Activated T-cell treated with anti-CD3 and anti-CD28 coated beads, Interleukin-2, amount 50 U/mL, for 72 hours (primary cell): ENCODE results near the gene NKX2-1. TPM values are rescaled to one million over a fixed set of nuclear protein-coding genes. Genes with fewer than 3 reads are reported as not detected.
A peak's percentile ranks its signal among the peaks of the same experiment; 100 is the strongest.
"Not testable (repeated sequence)": the region's sequence is repeated elsewhere in the genome, so short reads cannot be mapped to it uniquely, and the experiment has no call there.

ENCODE experiments used
- ATAC-seq, 2 donors: fragments of 150-1000 bp; cut with Tn5 transposase; replicated peaks in 1 of 2; 2 replicates each; pipeline ENCODE4 v1.10.0; 2021; ENCODE audit warnings: moderate library complexity in 2 of 2, mild to moderate bottlenecking in 1 of 2
- DNase-seq, 2 donors: peaks; one replicate each; pipeline ENCODE4 v3.0.0; 2021 to 2022; ENCODE audit warnings: mixed read lengths in 1 of 2
- H3K27ac Mint-ChIP-seq: one replicate; pipeline ENCODE4 v1.8.0; 2022; ENCODE audit warnings: mild to moderate bottlenecking, moderate library complexity, mixed read lengths
- H3K27me3 Mint-ChIP-seq: one replicate; pipeline ENCODE4 v1.8.0; 2022; ENCODE audit warnings: low read depth, mixed read lengths
- H3K36me3 Mint-ChIP-seq, 2 donors: one replicate each; pipeline ENCODE4 v1.8.0; 2022; ENCODE audit warnings: mixed read lengths in 2 of 2, mild to moderate bottlenecking in 1 of 2; ENCODE audit not compliant: insufficient read depth in 2 of 2
- H3K4me1 Mint-ChIP-seq: one replicate; pipeline ENCODE4 v1.8.0; 2022; ENCODE audit warnings: low read depth, mixed read lengths
- H3K4me3 Mint-ChIP-seq, 2 donors: one replicate each; pipeline ENCODE4 v1.8.0; 2022; ENCODE audit warnings: mild to moderate bottlenecking in 2 of 2, mixed read lengths in 2 of 2, moderate library complexity in 2 of 2
- H3K9me3 Mint-ChIP-seq, 2 donors: one replicate each; pipeline ENCODE4 v1.8.0; 2022; ENCODE audit warnings: mixed read lengths in 2 of 2
- total RNA-seq, 2 donors: library from RNA; stranded (reverse); gene quantifications; one replicate each; pipeline ENCODE4 v1.2.3, GENCODE V29; 2022

Gene NKX2-1
- not detected for total RNA-seq

DNA sequence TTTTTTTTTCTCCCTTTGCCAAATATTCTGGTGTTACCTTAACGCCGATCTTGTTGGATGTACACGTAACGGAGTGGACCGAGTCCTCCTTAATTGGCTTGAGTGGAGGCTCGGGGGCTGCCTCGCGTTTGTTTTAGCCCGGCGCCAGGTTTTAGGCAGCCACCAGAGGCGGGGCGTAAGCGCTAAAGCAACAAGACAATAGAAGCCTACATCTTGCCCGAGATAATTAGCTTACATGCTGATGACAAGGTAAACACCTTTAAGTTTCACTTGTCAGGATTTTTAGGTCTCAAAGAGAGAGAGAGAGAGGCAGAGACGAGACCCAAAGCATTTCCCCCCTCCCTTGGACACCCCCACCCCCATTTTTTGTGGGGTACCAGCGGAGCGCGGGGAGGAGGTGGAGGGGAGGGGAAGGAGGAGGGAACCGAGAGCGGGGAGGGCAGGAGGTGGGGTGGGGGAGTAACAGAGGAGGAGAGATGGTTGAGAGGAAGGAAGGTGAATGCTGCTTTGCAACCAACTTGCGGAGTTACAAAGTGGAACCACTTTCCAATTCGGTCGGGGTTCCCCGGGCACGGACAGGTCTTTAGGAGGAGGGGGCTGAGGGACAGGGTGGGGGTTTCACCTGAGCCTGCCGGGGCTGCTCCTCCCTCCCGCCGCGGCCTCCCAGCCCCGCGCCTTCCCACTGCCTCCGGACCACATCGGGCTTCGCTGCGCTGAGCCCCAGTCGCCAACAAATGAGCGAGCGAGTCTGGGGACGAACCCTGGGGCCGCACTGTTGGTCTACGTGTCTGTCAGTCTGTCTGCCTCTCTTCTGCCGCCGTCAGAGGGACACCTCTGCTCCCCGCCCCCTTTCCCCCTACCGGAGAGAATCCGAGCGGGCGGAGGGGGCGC lies at the start of gene NKX2-1:
Gene NKX2-1, minus strand, starts transcription at position 802 of the 891 bp plus-strand sequence. Its CDS starts 103 bp downstream, at position 699.
- Mint-ChIP-seq H3K27ac (no peak within 1 kb of the TSS), H3K4me3 (peak within 1 kb of the TSS; percentile 75 to 77), H3K4me1 (peaks cover 23% of the 10 kb centered on the region), H3K27me3 (peaks cover 65% of the 10 kb centered on the region), H3K9me3 (no peaks in the 10 kb centered on the region), H3K36me3 (peaks cover 3% of the 10 kb centered on the region in 2 donors)
- peak in 1 of 2 donors; percentile 15 for ATAC-seq
- no peak for DNase-seq

- Mint-ChIP-seq H3K27me3 (peaks cover 28% of the 10 kb centered on the region), H3K27ac (no peak overlapping the region), H3K4me3 (no peak overlapping the region), H3K36me3 (no peaks in the 10 kb centered on the region), H3K9me3 (no peaks in the 10 kb centered on the region), H3K4me1 (no peaks in the 10 kb centered on the region)
- ATAC-seq (no peak), DNase-seq (peak; percentile 32 to 39)
Measured at GRCh38 chr14:36556811-36557433, 36.9 kb upstream of the NKX2-1 start.

DNA sequence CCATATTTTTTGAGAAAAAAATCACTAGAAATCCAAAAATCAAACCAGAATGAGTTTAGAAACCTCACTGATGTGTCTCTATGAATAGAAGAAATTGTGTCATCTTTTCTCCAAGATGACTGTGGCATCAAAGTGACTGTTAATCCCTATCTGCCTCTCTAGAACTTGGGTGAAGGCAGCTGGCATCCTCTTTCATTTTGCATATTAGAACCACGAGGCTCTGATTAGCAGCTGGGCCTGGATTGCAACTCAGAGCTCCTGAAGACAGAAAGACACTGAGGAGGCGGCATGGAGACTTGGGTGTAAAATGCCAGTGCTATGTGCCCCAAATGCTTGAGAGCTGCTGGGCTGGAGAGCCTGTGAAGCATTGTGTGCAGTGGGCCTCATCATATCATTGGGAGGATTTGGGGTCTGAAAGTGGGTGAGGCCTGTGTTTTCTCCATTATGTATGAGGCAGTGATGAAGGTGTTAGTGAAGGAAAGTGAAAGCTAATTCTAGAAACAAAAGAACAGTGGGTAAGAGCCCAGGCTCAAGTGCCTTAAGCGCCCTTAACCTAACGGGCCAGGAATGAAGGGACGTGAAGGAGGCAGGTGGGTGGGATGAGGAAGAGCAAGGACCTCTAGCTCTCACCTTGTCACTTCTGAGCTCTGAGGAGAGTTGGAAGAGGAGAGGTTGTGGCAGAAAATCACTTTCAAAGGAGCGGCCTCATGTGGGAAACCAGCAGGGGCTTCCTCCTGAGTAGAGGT lies 36.1 kb upstream of the NKX2-1 start:
- no peak overlapping the region for H3K4me3 Mint-ChIP-seq
- DNase-seq (no peak), ATAC-seq (no peak)
- H3K4me1 Mint-ChIP-seq, result no peaks in the 10 kb centered on the region
- no peak overlapping the region for H3K27ac Mint-ChIP-seq
- H3K36me3 Mint-ChIP-seq, result no peaks in the 10 kb centered on the region
- H3K27me3 Mint-ChIP-seq, result peaks cover 23% of the 10 kb centered on the region
- no peaks in the 10 kb centered on the region for H3K9me3 Mint-ChIP-seq

DNA sequence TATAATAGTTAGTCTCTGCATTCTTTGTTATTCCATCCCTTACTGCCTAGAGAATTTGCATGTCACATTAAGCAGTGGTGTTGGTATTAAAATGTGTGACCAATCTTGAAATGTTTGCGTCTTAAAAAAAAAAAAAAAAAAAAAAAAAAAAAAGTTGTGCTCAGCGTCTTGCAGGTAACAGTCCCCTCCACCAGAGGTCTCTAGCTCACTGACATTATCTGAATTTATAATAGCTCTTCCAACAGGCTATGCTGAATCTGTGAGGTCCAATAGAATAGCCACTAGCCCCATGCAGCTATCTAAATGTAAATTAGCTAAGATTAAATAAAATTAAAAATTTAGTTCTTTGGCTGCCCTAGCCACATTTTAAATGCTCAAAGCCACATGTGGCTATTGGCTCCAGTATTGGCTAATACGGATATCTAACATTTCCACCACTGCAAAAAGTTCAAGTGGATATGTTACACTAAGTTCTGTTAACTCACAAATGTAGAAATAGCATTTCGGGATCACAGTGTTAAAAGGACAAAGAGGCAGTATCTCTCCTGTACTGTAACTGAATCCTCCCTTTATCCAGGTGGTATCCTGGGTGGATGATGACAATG lies 33.7 kb upstream of the NKX2-1 start:
- DNase-seq (peak; percentile 1 to 3), ATAC-seq (no peak)
- Mint-ChIP-seq H3K9me3 (no peaks in the 10 kb centered on the region), H3K36me3 (no peaks in the 10 kb centered on the region), H3K27me3 (peaks cover 10% of the 10 kb centered on the region), H3K4me1 (no peaks in the 10 kb centered on the region), H3K4me3 (no peak overlapping the region), H3K27ac (no peak overlapping the region)

DNA sequence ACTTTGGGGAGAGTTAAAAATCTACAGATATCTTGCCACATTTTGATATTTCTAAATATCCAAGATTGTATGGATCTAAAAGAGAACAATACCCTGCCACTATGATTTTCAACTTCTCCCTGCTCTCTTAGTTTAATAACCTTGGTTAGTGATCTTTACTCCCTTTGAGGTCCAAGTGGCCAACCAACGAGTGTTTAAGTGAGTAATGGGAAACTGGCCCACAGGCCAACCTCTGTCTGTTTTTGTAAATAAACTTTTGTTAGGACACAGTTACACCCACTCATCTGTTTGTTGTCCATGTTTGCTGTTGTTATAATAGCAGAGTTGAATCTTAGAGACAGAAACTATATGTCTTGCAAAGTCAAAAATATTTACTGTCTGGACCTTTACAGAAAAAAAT lies 30.9 kb upstream of the NKX2-1 start:
- peaks cover 17% of the 10 kb centered on the region for H3K27me3 Mint-ChIP-seq
- no peaks in the 10 kb centered on the region for H3K9me3 Mint-ChIP-seq
- no peaks in the 10 kb centered on the region for H3K36me3 Mint-ChIP-seq
- H3K4me1 Mint-ChIP-seq, result no peaks in the 10 kb centered on the region
- ATAC-seq (no peak), DNase-seq (no peak)
- no peak overlapping the region for H3K27ac Mint-ChIP-seq
- no peak overlapping the region for H3K4me3 Mint-ChIP-seq

GRCh38 chr14:36544280-36544679 lies 24.2 kb upstream of the NKX2-1 start:
- H3K27ac Mint-ChIP-seq, H3K4me1 Mint-ChIP-seq, H3K36me3 Mint-ChIP-seq, H3K9me3 Mint-ChIP-seq, DNase-seq, H3K4me3 Mint-ChIP-seq, ATAC-seq: not testable (repeated sequence)
- peaks cover 11% of the 10 kb centered on the region for H3K27me3 Mint-ChIP-seq

DNA sequence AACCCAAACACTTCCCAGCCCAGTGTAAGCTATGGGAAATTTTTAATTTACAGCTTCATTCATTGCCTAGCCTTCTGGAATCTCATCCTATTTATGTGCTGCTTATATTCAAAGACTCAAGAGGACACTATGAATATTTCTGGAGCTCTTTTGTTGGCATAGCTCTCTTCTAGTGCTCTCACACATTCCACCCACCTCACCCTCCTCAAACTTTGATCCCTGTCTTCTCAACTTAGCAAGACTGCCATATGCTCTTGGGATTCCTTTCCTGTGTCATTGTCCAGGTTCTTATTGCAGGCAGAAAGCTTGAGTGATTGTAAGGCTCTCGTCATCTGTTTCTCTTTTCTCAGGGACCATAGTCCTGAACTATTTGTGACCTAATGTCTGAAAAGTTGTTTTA lies 18.0 kb upstream of the NKX2-1 start:
- Mint-ChIP-seq H3K9me3 (peaks cover 2 to 7% of the 10 kb centered on the region in 2 donors), H3K4me3 (no peak overlapping the region), H3K27me3 (peaks cover 26% of the 10 kb centered on the region), H3K27ac (no peak overlapping the region), H3K36me3 (no peaks in the 10 kb centered on the region), H3K4me1 (no peaks in the 10 kb centered on the region)
- DNase-seq (no peak), ATAC-seq (no peak)

- Mint-ChIP-seq H3K27me3 (peaks cover 59% of the 10 kb centered on the region), H3K36me3 (peaks cover 0 to 10% of the 10 kb centered on the region in 2 donors), H3K9me3 (peaks cover 7 to 10% of the 10 kb centered on the region in 2 donors), H3K4me3 (no peak overlapping the region), H3K4me1 (peaks cover 11% of the 10 kb centered on the region), H3K27ac (no peak overlapping the region)
- no peak for DNase-seq
- ATAC-seq, result no peak
Measured at GRCh38 chr14:36529062-36529461, 9.0 kb upstream of the NKX2-1 start.

DNA sequence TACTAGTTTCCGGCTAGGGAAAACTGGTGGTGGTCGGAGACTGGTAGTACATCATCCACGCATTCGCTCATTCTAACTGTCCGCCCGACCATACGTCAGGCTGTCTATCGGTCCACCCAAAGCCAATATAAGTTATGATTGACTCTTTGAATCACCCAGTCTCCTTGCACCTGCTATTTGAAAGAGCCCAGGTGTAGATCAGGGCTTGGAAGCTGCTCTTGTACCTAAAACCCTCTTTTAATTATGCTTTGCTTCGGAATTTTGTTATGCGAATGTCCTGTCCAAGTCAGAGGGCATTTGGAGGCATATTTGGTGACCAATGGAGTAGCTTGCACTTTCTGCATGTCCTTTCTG lies 5.7 kb upstream of the NKX2-1 start:
- H3K27me3 Mint-ChIP-seq, result peaks cover 86% of the 10 kb centered on the region

DNA sequence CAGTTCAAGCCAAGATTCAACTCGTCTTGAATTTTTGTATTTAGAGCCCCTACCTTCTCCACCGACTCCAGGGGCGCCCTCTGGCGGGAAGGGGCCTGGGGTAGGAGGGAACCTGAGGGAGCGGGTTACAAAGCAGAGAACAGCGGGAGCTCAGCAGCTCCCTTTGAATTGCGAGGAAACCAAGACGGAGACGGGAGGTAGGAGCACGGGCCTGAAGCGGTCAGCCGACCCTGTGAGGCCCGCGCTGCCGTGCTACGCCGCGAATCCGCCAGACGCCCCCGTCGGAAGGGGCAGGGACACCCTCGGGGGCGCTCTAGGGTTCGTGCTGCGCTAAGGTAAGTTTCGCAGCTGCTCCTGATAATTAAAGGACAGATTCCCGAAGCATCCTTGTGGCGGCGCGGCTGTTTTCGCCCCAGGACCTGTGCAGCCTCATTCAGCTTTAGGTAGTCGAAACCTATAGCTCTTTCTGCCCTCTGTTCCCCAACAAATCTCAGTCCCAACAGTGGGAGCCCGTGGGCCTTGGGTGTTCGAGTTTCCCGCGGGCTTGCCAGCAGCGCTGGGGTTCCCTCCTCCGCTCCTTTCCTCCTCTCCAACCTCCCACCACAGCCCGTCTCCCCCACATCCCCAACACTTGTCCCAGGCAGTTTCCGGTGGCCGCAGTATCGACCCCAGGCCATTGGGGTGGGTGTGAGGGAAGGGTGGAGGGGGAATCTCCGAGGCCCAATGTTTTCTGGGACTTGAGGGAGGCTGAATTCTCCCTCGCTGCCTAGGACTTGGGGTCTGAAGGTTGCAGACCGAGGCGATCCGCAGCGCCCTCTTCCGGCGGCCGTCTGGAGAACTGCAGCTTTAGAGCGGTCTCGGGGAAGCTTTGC lies 5.1 kb upstream of the NKX2-1 start:
- H3K27ac Mint-ChIP-seq, result no peak overlapping the region
- peak; percentile 52 to 58 for DNase-seq
- H3K4me3 Mint-ChIP-seq, result peak overlapping the region in 1 of 2 donors; percentile 50
- peaks cover 7 to 10% of the 10 kb centered on the region in 2 donors for H3K9me3 Mint-ChIP-seq
- peak; percentile 38 to 52 for ATAC-seq
- H3K36me3 Mint-ChIP-seq, result peaks cover 0 to 13% of the 10 kb centered on the region in 2 donors
- H3K27me3 Mint-ChIP-seq, result peaks cover 80% of the 10 kb centered on the region
- peaks cover 22% of the 10 kb centered on the region for H3K4me1 Mint-ChIP-seq

More for the DNA sequence above, 5.7 kb upstream of the NKX2-1 start:
- Mint-ChIP-seq H3K4me1 (peaks cover 22% of the 10 kb centered on the region), H3K4me3 (no peak overlapping the region), H3K36me3 (peaks cover 0 to 13% of the 10 kb centered on the region in 2 donors), H3K27ac (no peak overlapping the region), H3K9me3 (peaks cover 7 to 10% of the 10 kb centered on the region in 2 donors)
- ATAC-seq, result no peak
- DNase-seq, result no peak

- ATAC-seq (no peak), DNase-seq (no peak)
- Mint-ChIP-seq H3K9me3 (peaks cover 5 to 8% of the 10 kb centered on the region in 2 donors), H3K4me1 (peaks cover 21% of the 10 kb centered on the region), H3K27ac (no peak overlapping the region), H3K27me3 (peaks cover 81% of the 10 kb centered on the region), H3K36me3 (peaks cover 2 to 11% of the 10 kb centered on the region in 2 donors), H3K4me3 (no peak overlapping the region)
Measured at GRCh38 chr14:36524220-36524837, 4.3 kb upstream of the NKX2-1 start.
